H1 (cell line): ENCODE measurements around the gene IST1. TPM values are rescaled to one million over a fixed set of nuclear protein-coding genes. Genes with fewer than 3 reads are reported as not detected.

Experiments
- CTCF ChIA-PET: fragments of 300-600 bp; sonication (Branson Sonifier 250); formaldehyde crosslinking; loops from one replicate; lab custom pipeline; 2021; ENCODE audit not compliant: partially characterized antibody; lab: Charles Lee
- POLR2A ChIA-PET: fragments of 300-600 bp; sonication (Branson Sonifier 250); formaldehyde crosslinking; loops from one replicate; lab custom pipeline; 2021; ENCODE audit warnings: inconsistent platforms; ENCODE audit not compliant: partially characterized antibody; lab: Charles Lee
- DNase-seq, 2 experiments: peaks; one replicate each; pipeline versions ENCODE4 v3.0.0 to v3.0.0-alpha.2; 2010 to 2022; ENCODE audit warnings: low spot score in 2 of 2, low read depth in 1 of 2, mixed read lengths in 1 of 2
- FAIRE-seq: peaks from 2 replicates; lab custom pipeline; 2011; peaks lifted over from hg19 to GRCh38; lab: Jason Lieb, UNC
- H2AFZ ChIP-seq: 2 replicates; pipeline ENCODE4 v1.8.1; 2012; ENCODE audit warnings: low read length, inconsistent platforms
- H2AK5ac ChIP-seq: 2 replicates; pipeline ENCODE4 v1.6.1; 2013; ENCODE audit warnings: low read depth, low read length
- H2BK120ac ChIP-seq: replicated peaks from 2 replicates; pipeline ENCODE3; 2013; ENCODE audit warnings: low read depth, low read length, inconsistent platforms
- H2BK12ac ChIP-seq: 2 replicates; pipeline ENCODE4 v1.6.1; 2013; ENCODE audit warnings: low read depth, low read length
- H2BK15ac ChIP-seq: 2 replicates; pipeline ENCODE4 v1.6.1; 2013; ENCODE audit warnings: low read length
- H2BK20ac ChIP-seq: 2 replicates; pipeline ENCODE4 v1.6.1; 2013; ENCODE audit warnings: low read length
- H2BK5ac ChIP-seq: 2 replicates; pipeline ENCODE4 v1.6.1; 2013; ENCODE audit warnings: low read depth, low read length
- H3K14ac ChIP-seq: 2 replicates; pipeline ENCODE4 v1.6.1; 2013; ENCODE audit warnings: inconsistent platforms; ENCODE audit not compliant: insufficient read length
- H3K18ac ChIP-seq: 2 replicates; pipeline ENCODE4 v1.6.1; 2013; ENCODE audit warnings: low read length; ENCODE audit errors: extremely low read depth
- H3K23ac ChIP-seq: 2 replicates; pipeline ENCODE4 v1.6.1; 2013; ENCODE audit warnings: inconsistent platforms; ENCODE audit not compliant: insufficient read length
- H3K23me2 ChIP-seq: 2 replicates; pipeline ENCODE4 v1.6.1; 2013; ENCODE audit warnings: low read depth, low read length
- H3K27ac ChIP-seq: 2 replicates; pipeline ENCODE4 v1.6.1; 2011; ENCODE audit warnings: low read depth, low read length, inconsistent platforms
- H3K27me3 ChIP-seq, 4 experiments: replicated peaks in 1 of 4; 1 replicate in 1 of 4; 2 replicates in 3 of 4; pipeline versions ENCODE4 v1.6.1 to v1.8.1; 2011 to 2013; ENCODE audit warnings: low read length in 3 of 4, mild to moderate bottlenecking in 3 of 4, inconsistent platforms in 2 of 4, mixed read lengths in 2 of 4, moderate library complexity in 1 of 4; ENCODE audit not compliant: control insufficient read depth in 3 of 4, insufficient read depth in 3 of 4; ENCODE audit errors: extremely low read depth in 1 of 4
- H3K36me3 ChIP-seq, 4 experiments: 2 replicates each; pipeline versions ENCODE4 v1.6.1 to v1.8.1; 2011 to 2013; ENCODE audit warnings: mild to moderate bottlenecking in 4 of 4, low read length in 3 of 4, moderate library complexity in 2 of 4, control low read depth in 1 of 4, inconsistent platforms in 1 of 4; ENCODE audit not compliant: insufficient read depth in 4 of 4, control insufficient read depth in 2 of 4
- H3K4ac ChIP-seq: replicated peaks from 2 replicates; pipeline ENCODE3; 2013; ENCODE audit warnings: low read length, low read depth, mixed read lengths, inconsistent platforms; ENCODE audit not compliant: insufficient read length
- H3K4me1 ChIP-seq, 4 experiments: replicated peaks in 1 of 4; 1 replicate in 1 of 4; 2 replicates in 3 of 4; pipeline versions ENCODE4 v1.6.1 to v1.8.1; 2011 to 2013; ENCODE audit warnings: low read length in 3 of 4, inconsistent platforms in 2 of 4, mixed read lengths in 1 of 4; ENCODE audit not compliant: insufficient read depth in 4 of 4, control insufficient read depth in 3 of 4
- H3K4me2 ChIP-seq, 2 experiments: 2 replicates each; pipeline versions ENCODE4 v1.6.1 to v1.8.1; 2011 to 2013; ENCODE audit warnings: low read depth in 2 of 2, low read length in 2 of 2, control low read depth in 1 of 2, inconsistent platforms in 1 of 2, mild to moderate bottlenecking in 1 of 2; ENCODE audit not compliant: insufficient read depth in 1 of 2
- H3K4me3 ChIP-seq, 4 experiments: fragments of 200-600, 300-600 bp in 1 of 4; sonication (generic), shearing (Covaris generic), sonication (Bioruptor Twin) in 1 of 4; 2 replicates each; pipeline versions ENCODE4 v1.5.1 to v1.8.1; 2011 to 2016; ENCODE audit warnings: low read length in 4 of 4, low read depth in 3 of 4, control low read depth in 2 of 4, inconsistent platforms in 2 of 4, mild to moderate bottlenecking in 2 of 4, mixed read lengths in 1 of 4, moderate library complexity in 1 of 4; ENCODE audit not compliant: insufficient read depth in 2 of 4; ENCODE audit errors: extremely low read depth in 1 of 4
- H3K56ac ChIP-seq: replicated peaks from 2 replicates; pipeline ENCODE3; 2013; ENCODE audit warnings: low read depth, mild to moderate bottlenecking, mixed read lengths, low read length, inconsistent platforms; ENCODE audit not compliant: insufficient read length
- H3K79me1 ChIP-seq: 2 replicates; pipeline ENCODE4 v1.6.1; 2013; ENCODE audit warnings: low read depth, low read length, control low read depth
- H3K79me2 ChIP-seq, 2 experiments: 2 replicates each; pipeline versions ENCODE4 v1.6.1 to v1.8.1; 2012 to 2013; ENCODE audit warnings: low read length in 2 of 2, mild to moderate bottlenecking in 2 of 2, inconsistent platforms in 1 of 2; ENCODE audit not compliant: insufficient read depth in 2 of 2, control insufficient read depth in 1 of 2
- H3K9ac ChIP-seq, 4 experiments: replicated peaks in 1 of 4; 1 replicate in 1 of 4; 2 replicates in 3 of 4; pipeline versions ENCODE4 v1.6.1 to v1.8.1; 2011 to 2013; ENCODE audit warnings: low read depth in 3 of 4, low read length in 3 of 4, control low read depth in 2 of 4, mild to moderate bottlenecking in 2 of 4, moderate library complexity in 2 of 4, inconsistent platforms in 1 of 4; ENCODE audit errors: extremely low read depth in 1 of 4
- H3K9me3 ChIP-seq, 2 experiments: 2 replicates each; pipeline versions ENCODE4 v1.6.1 to v1.8.1; 2012 to 2013; ENCODE audit warnings: mild to moderate bottlenecking in 2 of 2, moderate library complexity in 2 of 2, control low read depth in 1 of 2, inconsistent platforms in 1 of 2, low read depth in 1 of 2, low read length in 1 of 2, mixed read lengths in 1 of 2; ENCODE audit not compliant: insufficient read depth in 2 of 2
- H4K20me1 ChIP-seq, 2 experiments: replicated peaks in 1 of 2; 2 replicates each; pipeline versions ENCODE3 to v1.8.1; 2011 to 2013; ENCODE audit warnings: inconsistent platforms in 2 of 2, low read length in 2 of 2, mild to moderate bottlenecking in 1 of 2; ENCODE audit not compliant: insufficient read depth in 2 of 2, control insufficient read depth in 1 of 2
- H4K5ac ChIP-seq: 2 replicates; pipeline ENCODE4 v1.6.1; 2013; ENCODE audit warnings: low read length, low read depth, mixed read lengths, inconsistent platforms; ENCODE audit not compliant: insufficient read length
- H4K8ac ChIP-seq: 2 replicates; pipeline ENCODE4 v1.8.0; 2013; ENCODE audit warnings: mild to moderate bottlenecking, moderate library complexity, low read length, inconsistent platforms; ENCODE audit not compliant: insufficient read depth; ENCODE audit errors: extremely low read depth
- H4K91ac ChIP-seq: replicated peaks from 2 replicates; pipeline ENCODE3; 2013; ENCODE audit warnings: low read length, mixed read lengths, inconsistent platforms; ENCODE audit not compliant: insufficient read length
- WGBS, 2 experiments: shearing (Covaris generic) in 1 of 2; methylation state at CpG; one replicate each; pipeline versions ENCODE4 v1.1.6 to v1.1.7; 2013 to 2015; ENCODE audit warnings: low lambda C conversion rate in 2 of 2, mixed read lengths in 2 of 2, inconsistent platforms in 1 of 2, low coverage in 1 of 2, missing lambda C conversion rate in 1 of 2; ENCODE audit not compliant: insufficient replicate concordance in 2 of 2, insufficient coverage in 1 of 2, insufficient read length in 1 of 2; ENCODE audit errors: extremely low coverage in 1 of 2, missing lambda C conversion rate in 1 of 2; 5-methylcytosine and 5-hydroxymethylcytosine counted together
- polyA plus RNA-seq, 7 experiments: library from polyadenylated mRNA; depleted of rRNA in 3 of 7; stranded (reverse) in 5 of 7; unstranded in 2 of 7; fragments of >200 nt in 5 of 7; fragments of 200-250 nt in 2 of 7; gene quantifications; 1 replicate in 5 of 7; 2 replicates in 1 of 7; 4 replicates in 1 of 7; pipeline versions ENCODE4 v1.2.1 to v1.2.3, GENCODE V29; 2011 to 2013; ENCODE audit warnings: missing spikeins in 2 of 7, mixed read lengths in 2 of 7
- total RNA-seq: library from RNA; stranded (reverse); fragmentation: NEBNext Ultra II Directional; extraction: Animal tissue kit (Norgen Biotek cat#: 25700); gene quantifications from 2 replicates; pipeline ENCODE4 v1.2.1, GENCODE V29; 2021

IST1 gene
- total and polyA plus RNA-seq, 2 of the 8 experiments (the other 6 are each of a cell fraction or from before 2014, with no cell fraction given): 190 to 248 TPM

GRCh38 chr16:71931001-71931400, 35.7 kb downstream of the IST1 start:
- Histone ChIP-seq H3K23me2 (no peaks in the 10 kb centered on the region), H2BK120ac (no peak overlapping the region), H3K27me3 (no peaks in the 10 kb centered on the region), H4K8ac (no peak overlapping the region), H3K36me3 (peaks cover 25 to 62% (median 40%) of the 10 kb centered on the region in 4 experiments), H2AK5ac (no peak overlapping the region), H3K23ac (no peak overlapping the region), H3K79me2 (peaks cover 0 to 14% of the 10 kb centered on the region in 2 experiments; a peak in 1 of 4 replicates), H3K79me1 (no peaks in the 10 kb centered on the region; the same call in 1 of the 2 replicates), H2BK5ac (no peak overlapping the region), H2BK20ac (no peak overlapping the region), H3K56ac (no peak overlapping the region), H2AFZ (no peak overlapping the region), H3K18ac (no peak overlapping the region), H3K9me3 (no peaks in the 10 kb centered on the region), H3K4me2 (no peak overlapping the region), H3K27ac (no peak overlapping the region), H4K5ac (no peak overlapping the region), H3K9ac (no peak overlapping the region), H2BK12ac (no peak overlapping the region), H4K91ac (no peak overlapping the region), H3K14ac (no peak overlapping the region), H3K4ac (no peak overlapping the region), H2BK15ac (no peak overlapping the region), H4K20me1 (peaks cover 3 to 12% of the 10 kb centered on the region in 2 experiments), H3K4me3 (no peak overlapping the region), H3K4me1 (no peaks in the 10 kb centered on the region)
- no peak for FAIRE-seq
- ChIA-PET CTCF (interaction anchor here (0.6 to 0.8 kb wide), 3 partner anchors 49 to 1338 kb away, joined by 3 read pairs; no protein-coding TSS in a partner anchor), POLR2A (no interaction called here)
- WGBS, 2 experiments: 94% methylated on average over 2 of the region's 2 CpGs; no CpG with 5 or more reads in 1 of the 2 experiments
- DNase-seq: no peak
